Raji (cell line): Measurements from ENCODE around the gene MET.

Experiments used
- POLR2A ChIP-seq: IDR thresholded peaks from 2 replicates; pipeline ENCODE4 v1.6.1; 2011; ENCODE audit warnings: low read depth, low read length, control low read depth; ENCODE audit not compliant: insufficient read depth

The MET gene

DNA sequence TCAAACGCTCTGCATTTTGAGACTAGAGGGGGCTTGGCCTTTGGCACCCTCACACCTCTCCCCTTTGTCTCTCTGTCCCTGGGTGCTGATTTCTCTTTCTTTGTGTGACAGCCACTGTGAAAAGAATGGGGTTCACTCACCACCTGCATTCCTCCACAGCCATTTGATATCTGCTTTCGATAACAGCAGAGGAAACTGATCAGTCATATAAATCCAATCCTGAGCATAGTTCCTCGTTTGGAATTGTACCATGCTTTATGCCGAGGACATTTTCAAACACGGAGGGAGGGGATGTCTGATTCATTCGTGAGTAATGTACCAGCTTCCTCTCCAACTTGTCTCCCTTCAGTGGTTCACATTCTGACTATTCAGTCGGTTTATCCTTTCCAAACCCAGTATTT, 15.8 kb downstream of the MET start:
- no peak for TF ChIP-seq POLR2A

- no peak for TF ChIP-seq POLR2A
Measured at GRCh38 chr7:116689790-116690259, 17.8 kb downstream of the MET start.

- no peak for TF ChIP-seq POLR2A
Measured at GRCh38 chr7:116691664-116692063, 19.7 kb downstream of the MET start.

DNA sequence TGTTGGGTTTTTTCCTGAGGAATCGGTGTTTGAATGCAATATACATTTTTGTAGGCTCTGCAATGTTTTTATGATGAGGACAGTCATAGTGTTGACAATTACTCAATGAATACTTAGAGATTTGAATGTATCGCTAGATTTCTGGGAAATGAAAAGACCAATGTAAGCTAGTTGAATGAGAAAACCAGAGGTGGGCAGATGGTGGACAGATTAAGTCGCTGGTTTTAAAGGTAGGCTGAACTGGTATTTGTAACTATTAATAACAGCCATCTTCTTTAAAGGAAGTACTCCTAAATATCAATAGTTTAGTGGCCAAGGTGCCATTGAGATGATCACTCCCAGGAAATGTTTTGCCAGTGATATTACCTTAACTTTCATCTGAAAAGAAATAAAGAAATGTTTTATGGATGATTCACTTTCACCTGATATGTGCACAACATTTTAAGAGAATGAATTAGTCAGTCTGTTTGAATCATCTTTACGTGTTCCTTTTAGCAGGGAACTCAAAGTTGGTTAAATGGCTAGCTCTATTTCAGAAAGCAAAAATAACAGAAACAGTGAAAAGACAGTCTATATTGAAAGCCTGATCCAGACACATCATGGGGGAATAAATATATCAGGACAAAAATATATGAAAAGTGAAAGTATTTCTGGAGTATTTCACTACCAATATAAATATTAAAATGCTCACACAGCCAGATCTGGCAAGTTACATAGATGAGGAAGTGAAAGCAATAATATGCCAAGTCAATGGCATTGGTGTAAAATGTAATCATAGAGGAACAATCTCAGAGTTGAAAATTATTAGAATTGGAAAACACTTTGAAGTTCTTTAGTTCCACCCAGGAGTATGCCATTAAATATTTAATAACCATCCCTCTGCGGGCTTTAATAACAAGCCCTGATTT, 20.7 kb downstream of the MET start:
- no peak for TF ChIP-seq POLR2A

GRCh38 chr7:116696707-116697106, 24.7 kb downstream of the MET start:
- TF ChIP-seq POLR2A, result no peak

- TF ChIP-seq POLR2A, result no peak
Measured at GRCh38 chr7:116697152-116697551, 25.2 kb downstream of the MET start.

GRCh38 chr7:116697761-116698160, 25.8 kb downstream of the MET start:
- no peak for TF ChIP-seq POLR2A

- TF ChIP-seq POLR2A, result no peak
Measured at GRCh38 chr7:116698396-116698795, 26.4 kb downstream of the MET start.

- TF ChIP-seq POLR2A, result no peak
Measured at GRCh38 chr7:116698930-116699721, 27.1 kb downstream of the MET start.

DNA sequence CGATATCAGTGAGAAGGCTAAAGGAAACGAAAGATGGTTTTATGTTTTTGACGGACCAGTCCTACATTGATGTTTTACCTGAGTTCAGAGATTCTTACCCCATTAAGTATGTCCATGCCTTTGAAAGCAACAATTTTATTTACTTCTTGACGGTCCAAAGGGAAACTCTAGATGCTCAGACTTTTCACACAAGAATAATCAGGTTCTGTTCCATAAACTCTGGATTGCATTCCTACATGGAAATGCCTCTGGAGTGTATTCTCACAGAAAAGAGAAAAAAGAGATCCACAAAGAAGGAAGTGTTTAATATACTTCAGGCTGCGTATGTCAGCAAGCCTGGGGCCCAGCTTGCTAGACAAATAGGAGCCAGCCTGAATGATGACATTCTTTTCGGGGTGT, 27.7 kb downstream of the MET start:
- TF ChIP-seq POLR2A, result no peak

DNA sequence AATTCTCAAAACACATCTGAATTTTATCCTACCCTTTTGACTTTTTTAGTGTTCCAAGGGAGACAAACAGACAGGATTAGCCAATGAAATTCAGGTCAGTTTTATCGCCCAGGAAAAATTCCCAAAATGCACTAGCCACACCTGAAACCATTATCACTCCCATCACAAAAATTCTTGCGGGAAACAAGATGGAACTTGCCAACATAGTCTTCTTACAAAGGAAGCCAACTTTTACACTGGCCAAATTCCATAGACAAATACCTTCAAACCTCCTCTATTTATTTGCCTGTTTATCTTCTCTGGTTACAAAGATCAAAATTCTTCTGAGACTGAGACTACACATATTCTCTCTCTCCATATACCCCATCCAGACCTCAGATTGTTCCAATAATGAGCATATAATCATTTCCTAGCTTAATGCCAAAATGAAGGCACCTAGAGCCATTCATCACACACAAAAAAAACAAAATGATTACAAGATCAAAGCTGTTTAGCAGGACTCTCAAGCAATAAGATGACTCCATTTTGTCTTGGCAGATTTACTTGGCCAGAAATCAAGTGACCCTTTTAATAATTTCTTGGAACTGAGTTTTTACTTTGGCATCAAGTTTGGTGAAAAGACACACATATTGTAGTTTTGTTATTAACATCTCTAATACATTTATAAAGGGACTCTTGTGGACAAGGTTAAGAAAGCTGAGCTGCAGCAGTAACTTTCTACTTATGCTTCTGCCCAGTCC, 30.2 kb downstream of the MET start:
- TF ChIP-seq POLR2A, result no peak

DNA sequence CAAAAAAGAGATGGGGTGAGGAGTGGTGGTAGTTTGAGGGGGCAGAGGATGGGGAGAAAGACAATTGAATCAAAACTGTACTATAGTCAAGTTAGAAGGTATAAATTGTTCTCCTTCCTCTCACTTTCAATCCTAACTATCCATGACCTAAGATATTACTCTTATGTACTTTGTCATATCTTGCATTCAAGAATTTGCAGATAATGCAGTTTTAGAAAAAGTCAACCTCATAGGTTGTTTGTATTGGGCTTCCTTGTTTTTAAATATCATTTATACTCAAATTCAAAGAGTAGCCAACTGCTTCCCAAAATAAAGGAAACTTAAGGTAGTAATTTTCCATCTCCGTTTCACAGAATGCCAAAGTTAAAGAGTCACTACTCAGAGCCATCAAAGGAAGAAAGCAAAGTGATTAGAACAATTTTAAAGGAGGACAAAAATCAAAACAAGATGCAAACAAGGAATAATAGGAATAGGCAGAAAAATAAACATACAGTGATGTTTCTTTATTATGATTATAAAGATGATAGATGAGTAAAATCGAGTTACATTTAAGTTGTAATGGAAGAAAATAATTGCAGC, 32.7 kb downstream of the MET start:
- TF ChIP-seq POLR2A, result no peak

DNA sequence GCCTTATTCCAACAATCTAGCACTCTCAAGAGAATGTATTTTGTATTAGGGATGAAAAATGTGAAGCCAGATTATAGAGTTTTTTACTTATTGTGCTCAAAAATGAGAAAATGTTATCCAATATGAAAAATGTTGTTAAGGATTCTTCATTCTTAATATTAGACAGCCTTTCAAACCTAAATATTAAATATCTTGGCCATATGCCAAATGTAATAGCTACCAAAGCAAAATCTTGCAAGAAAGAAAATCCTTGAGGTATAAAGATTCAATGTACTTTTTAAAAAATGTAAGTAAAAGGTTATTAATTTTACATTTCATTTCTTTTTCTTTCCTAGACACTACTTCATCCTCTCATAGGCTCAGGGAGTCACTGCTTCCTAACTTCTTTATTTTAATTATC, 33.4 kb downstream of the MET start:
- no peak for TF ChIP-seq POLR2A

DNA sequence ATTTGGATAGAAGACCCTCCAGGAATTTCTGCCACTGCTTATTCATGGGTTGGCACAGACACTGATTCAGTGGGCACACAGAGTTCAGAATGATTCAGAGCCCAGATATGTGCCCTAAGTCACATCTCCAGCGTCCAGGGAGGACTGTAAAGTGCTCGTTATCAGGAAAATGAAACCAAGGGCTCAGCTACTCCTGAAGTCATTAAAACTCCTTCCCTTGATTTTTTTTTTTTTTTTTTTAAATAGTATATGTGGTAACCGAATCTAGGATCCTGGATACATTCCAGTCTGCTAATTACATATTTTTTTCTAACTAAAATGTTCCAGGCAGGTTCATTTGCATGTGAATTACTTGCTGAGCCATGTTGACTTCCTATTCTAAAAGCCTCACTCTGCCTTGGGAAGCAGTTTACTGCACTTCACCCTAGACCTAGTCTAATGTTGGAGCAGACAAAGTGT, 34.7 kb downstream of the MET start:
- no peak for TF ChIP-seq POLR2A

DNA sequence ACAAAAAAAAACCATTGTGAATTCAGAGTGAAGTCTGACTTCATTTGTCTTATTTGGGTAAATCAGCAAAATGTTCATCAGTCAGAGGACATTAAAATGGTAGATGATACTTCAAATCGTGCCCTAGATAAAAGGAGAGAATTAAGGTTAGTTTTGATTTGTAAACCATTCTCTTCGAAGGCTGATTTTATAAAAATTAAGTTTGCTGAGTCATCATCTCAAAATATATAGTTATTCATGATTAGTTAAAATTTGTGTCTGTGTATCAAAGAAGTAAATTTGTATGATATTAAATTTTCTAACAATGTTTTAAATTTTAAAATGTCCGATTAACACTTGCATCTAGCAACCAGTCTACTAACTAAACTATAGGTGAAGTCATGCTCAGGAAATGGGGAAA, 35.3 kb downstream of the MET start:
- no peak for TF ChIP-seq POLR2A

DNA sequence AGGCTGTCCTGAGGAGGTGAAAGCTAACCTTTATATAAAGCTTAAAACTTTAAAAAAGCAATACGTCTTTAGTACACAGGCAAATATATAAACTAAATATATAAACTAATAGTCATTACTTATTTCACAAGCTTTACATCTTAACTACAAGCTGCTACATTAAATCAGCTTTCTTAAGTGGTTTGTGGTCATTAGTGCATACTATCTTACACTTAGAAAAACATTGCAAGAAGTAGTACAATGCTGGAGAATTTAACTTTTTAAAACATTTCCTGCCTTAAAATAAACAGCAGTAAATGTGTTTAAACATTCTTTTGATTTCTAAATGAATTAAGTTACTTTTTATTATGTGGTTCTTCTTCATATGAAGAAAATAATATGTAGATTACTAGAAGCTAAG, 36.3 kb downstream of the MET start:
- no peak for TF ChIP-seq POLR2A

DNA sequence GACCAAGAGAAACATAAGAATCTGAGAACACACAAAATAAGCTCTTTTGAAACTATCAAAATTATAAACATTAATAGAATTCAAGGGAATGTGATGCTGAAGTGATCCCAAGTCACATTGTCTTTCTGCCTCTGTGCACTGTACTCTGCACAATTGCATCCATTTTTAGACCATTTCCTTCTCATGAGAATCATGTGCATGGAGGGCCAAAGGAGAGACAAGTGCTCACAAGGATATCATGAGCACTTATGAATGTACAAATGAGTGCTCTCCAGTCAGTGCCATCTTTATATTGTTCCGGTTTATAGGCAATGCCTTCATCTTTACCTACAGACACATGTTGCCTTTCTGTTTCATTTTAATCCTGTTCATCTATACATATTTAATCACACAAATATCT, 36.9 kb downstream of the MET start:
- TF ChIP-seq POLR2A, result no peak
